ENCODE results near the gene FCER2.

GRCh38 chr19:7701049-7701653 is 780 bp downstream of the FCER2 start:
- TF ChIP-seq POLR2A (IDR thresholded peaks at IDR 0.05; ENCODE audit: low read depth, low read length) (no peak), POLR2AphosphoS5 (IDR thresholded peaks at IDR 0.05; ENCODE audit: low read depth, low read length) (0 out of 2 replicates have a peak, but pooled peaks have one; percentile 9), TAF1 (IDR thresholded peaks at IDR 0.05; ENCODE audit: low read depth, low read length) (no peak), POU2F2 (IDR thresholded peaks at IDR 0.05; ENCODE audit: low read depth, low read length) (no peak)

Measured in GM12891 (cell line).